ENCODE measurements around the gene SLC5A4. TPM values are rescaled to one million over a fixed set of nuclear protein-coding genes. Genes with fewer than 3 reads are reported as not detected.

The SLC5A4 gene
- total and polyA plus RNA-seq, 2 donors from 2014 or later = 2.0 TPM; not detected in 1

GRCh38 chr22:32246166-32246565 is 9.0 kb downstream of the SLC5A4 start:
- Histone ChIP-seq H3K4me1 (ENCODE audit: control insufficient read depth in 2 of 3, insufficient read depth in 2 of 3, low read depth in 1 of 3, low read length in 3 of 3) (peaks cover 0 to 13% (median 0%) of the 10 kb centered on the region in 3 donors), H3K27me3 (ENCODE audit: control insufficient read depth, insufficient read depth, low read length) (no peaks in the 10 kb centered on the region), H3K9ac (ENCODE audit: low read length in 3 of 3) (no peak overlapping the region), H3K9me3 (ENCODE audit: control insufficient read depth in 2 of 3, insufficient read depth in 1 of 3, low read length in 3 of 3) (no peaks in the 10 kb centered on the region), H3K27ac (ENCODE audit: low read depth in 2 of 2, low read length in 2 of 2) (no peak overlapping the region), H3K4me3 (ENCODE audit: low read length in 3 of 3) (no peak overlapping the region), H3K36me3 (ENCODE audit: control insufficient read depth in 2 of 3, insufficient read depth in 3 of 3, low read length in 3 of 3) (no peaks in the 10 kb centered on the region)
- DNase-seq (no peak), FAIRE-seq (no peak)
- no peak for TF ChIP-seq CTCF (IDR thresholded peaks at IDR 0.05; ENCODE audit: borderline replicate concordance, extremely low read depth, insufficient read depth)
- intact Hi-C loops (cut with DNase I) = no loop called here

GRCh38 chr22:32245042-32245441 is 10.1 kb downstream of the SLC5A4 start:
- FAIRE-seq (peak; percentile 38), DNase-seq (peak in 2 of 5 donors; percentile 20 to 33)
- Histone ChIP-seq H3K27ac (ENCODE audit: low read depth in 2 of 2, low read length in 2 of 2) (no peak overlapping the region), H3K4me3 (ENCODE audit: low read length in 3 of 3) (no peak overlapping the region), H3K9ac (ENCODE audit: low read length in 3 of 3) (no peak overlapping the region), H3K4me1 (ENCODE audit: control insufficient read depth in 2 of 3, insufficient read depth in 2 of 3, low read depth in 1 of 3, low read length in 3 of 3) (peaks cover 0 to 13% (median 0%) of the 10 kb centered on the region in 3 donors), H3K9me3 (ENCODE audit: control insufficient read depth in 2 of 3, insufficient read depth in 1 of 3, low read length in 3 of 3) (no peaks in the 10 kb centered on the region), H3K36me3 (ENCODE audit: control insufficient read depth in 2 of 3, insufficient read depth in 3 of 3, low read length in 3 of 3) (no peaks in the 10 kb centered on the region), H3K27me3 (ENCODE audit: control insufficient read depth, insufficient read depth, low read length) (no peaks in the 10 kb centered on the region)
- intact Hi-C loops (cut with DNase I) = no loop called here
- TF ChIP-seq CTCF (IDR thresholded peaks at IDR 0.05; ENCODE audit: borderline replicate concordance, extremely low read depth, insufficient read depth) = no peak

GRCh38 chr22:32244547-32244946 is 10.6 kb downstream of the SLC5A4 start:
- TF ChIP-seq CTCF (IDR thresholded peaks at IDR 0.05; ENCODE audit: borderline replicate concordance, extremely low read depth, insufficient read depth) = no peak
- no peak for DNase-seq
- Histone ChIP-seq H3K27me3 (ENCODE audit: control insufficient read depth, insufficient read depth, low read length) (no peaks in the 10 kb centered on the region), H3K4me1 (ENCODE audit: control insufficient read depth in 2 of 3, insufficient read depth in 2 of 3, low read depth in 1 of 3, low read length in 3 of 3) (peaks cover 0 to 13% (median 0%) of the 10 kb centered on the region in 3 donors), H3K9ac (ENCODE audit: low read length in 3 of 3) (no peak overlapping the region), H3K36me3 (ENCODE audit: control insufficient read depth in 2 of 3, insufficient read depth in 3 of 3, low read length in 3 of 3) (no peaks in the 10 kb centered on the region), H3K4me3 (ENCODE audit: low read length in 3 of 3) (no peak overlapping the region), H3K27ac (ENCODE audit: low read depth in 2 of 2, low read length in 2 of 2) (no peak overlapping the region), H3K9me3 (ENCODE audit: control insufficient read depth in 2 of 3, insufficient read depth in 1 of 3, low read length in 3 of 3) (no peaks in the 10 kb centered on the region)
- no peak for FAIRE-seq
- intact Hi-C loops (cut with DNase I) = no loop called here

- intact Hi-C loops (cut with DNase I) = no loop called here
- FAIRE-seq = peak; percentile 37
- H3K4me1 ChIP-seq (ENCODE audit: control insufficient read depth in 2 of 3, insufficient read depth in 2 of 3, low read depth in 1 of 3, low read length in 3 of 3) = peaks cover 0 to 3% (median 0%) of the 10 kb centered on the region in 3 donors
- H3K9ac ChIP-seq (ENCODE audit: low read length in 3 of 3) = no peak overlapping the region
- H3K4me3 ChIP-seq (ENCODE audit: low read length in 3 of 3) = no peak overlapping the region
- H3K9me3 ChIP-seq (ENCODE audit: control insufficient read depth in 2 of 3, insufficient read depth in 1 of 3, low read length in 3 of 3) = no peaks in the 10 kb centered on the region
- no peak overlapping the region for H3K27ac ChIP-seq (ENCODE audit: low read depth in 2 of 2, low read length in 2 of 2)
- no peak for TF ChIP-seq CTCF (IDR thresholded peaks at IDR 0.05; ENCODE audit: borderline replicate concordance, extremely low read depth, insufficient read depth)
- no peak for DNase-seq
- no peaks in the 10 kb centered on the region for H3K27me3 ChIP-seq (ENCODE audit: control insufficient read depth, insufficient read depth, low read length)
- H3K36me3 ChIP-seq (ENCODE audit: control insufficient read depth in 2 of 3, insufficient read depth in 3 of 3, low read length in 3 of 3) = no peaks in the 10 kb centered on the region
Observed at GRCh38 chr22:32240461-32240860, 14.7 kb downstream of the SLC5A4 start.
